Measurements from ENCODE around the gene SSB.
"Not testable (repeated sequence)": the region's sequence is repeated elsewhere in the genome, so short reads cannot be mapped to it uniquely, and the experiment has no call there.

Gene SSB

DNA sequence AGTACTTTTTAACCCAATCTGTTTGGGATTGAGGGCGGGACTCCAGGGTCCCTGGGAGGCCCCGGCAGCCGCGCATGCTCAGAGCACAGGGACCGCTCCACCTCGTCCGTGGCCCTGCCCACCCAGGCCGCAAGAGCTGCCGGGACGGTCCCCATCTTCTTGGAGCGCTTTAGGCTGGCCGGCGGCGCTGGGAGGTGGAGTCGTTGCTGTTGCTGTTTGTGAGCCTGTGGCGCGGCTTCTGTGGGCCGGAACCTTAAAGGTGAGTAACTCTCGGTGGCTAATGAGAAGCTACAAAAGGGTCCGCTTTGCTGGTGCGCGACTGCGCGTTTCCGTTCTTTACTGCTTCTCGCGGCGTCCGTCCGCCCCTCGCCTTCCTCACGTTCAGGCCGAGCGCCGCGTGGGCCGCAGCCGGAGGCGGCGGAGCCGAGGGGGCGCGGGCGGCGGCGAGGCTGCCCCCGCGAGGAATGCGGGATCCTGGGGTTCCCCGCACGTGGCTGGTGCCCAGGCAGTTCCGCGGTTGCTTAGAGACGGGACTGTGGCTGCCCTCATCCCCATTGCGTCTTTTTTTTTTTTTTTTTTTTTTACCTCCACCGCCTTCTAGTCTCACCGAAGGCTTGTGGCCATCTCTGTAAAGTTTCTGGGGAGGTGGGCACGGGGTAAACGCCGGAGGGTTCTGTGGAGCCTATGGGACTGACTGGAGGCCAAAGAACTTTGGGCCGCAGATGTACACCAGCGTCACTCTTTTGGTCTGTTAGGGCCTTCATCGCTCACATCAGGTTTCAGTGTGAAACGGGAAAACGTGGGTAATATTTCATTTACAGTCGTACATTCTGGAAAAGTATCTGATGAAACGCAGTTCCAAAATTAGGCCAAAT, at the start of gene SSB:
Gene SSB (plus strand): TSS at position 154 of the 875 bp plus-strand sequence. CDS start 2,090 bp downstream, outside the sequence.
- DNase-seq (ENCODE audit: low read depth): peak; percentile 67

DNA sequence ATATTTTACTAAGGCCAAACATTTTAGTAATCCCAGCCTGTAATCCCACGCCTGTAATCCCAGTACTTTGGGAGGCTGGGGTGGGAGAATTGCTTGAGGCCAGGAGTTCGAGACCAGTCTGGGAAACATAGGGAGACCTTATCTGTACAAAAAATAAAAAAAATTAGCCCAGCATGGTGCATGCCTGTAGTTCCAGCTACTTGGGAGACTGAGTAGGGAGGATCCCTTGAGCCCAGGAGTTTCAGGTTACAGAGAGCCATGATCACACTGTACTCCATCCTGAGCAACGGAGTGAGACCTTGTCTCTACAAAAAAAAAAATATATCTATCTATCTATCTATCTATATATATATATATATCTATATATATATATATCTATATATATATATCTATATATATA, 45.9 kb upstream of the SSB start:
- no peak for DNase-seq (ENCODE audit: low read depth)

DNA sequence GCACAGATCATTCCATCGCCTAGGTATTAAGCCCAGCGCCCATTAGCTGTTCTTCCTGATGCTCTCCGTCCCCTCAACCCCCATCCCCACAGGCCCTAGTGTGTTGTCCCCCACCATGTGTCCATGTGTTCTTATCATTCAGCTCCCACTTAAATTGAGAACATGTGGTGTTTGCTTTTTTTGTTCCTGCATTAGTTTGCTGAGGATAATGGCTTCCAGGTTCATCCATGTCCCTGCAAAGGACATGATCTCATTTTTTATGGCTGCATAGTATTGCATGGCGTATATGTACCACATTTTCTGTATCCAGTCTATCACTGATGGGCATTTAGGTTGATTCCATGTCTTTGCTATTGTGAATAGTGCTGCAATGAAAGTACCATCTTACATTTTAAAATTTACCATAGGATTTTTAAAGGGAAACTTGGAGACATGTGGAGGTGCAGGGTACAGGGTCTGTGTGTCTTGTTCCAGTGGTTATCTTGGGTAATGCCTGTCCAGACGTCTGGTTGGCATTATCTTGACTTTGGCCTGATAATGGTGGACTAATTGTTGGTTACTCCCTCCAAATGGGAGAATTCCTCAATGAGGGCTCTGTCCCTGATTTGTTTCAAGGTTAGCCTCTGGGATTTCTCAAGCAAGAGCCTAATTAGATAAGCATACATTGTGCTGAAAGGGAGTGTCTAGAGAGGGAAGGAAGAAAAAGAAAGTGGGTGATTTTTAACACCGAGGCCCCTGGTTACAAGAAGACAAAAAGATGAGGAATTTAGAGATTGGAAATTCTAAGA, 43.4 kb upstream of the SSB start:
- DNase-seq (ENCODE audit: low read depth): no peak

DNA sequence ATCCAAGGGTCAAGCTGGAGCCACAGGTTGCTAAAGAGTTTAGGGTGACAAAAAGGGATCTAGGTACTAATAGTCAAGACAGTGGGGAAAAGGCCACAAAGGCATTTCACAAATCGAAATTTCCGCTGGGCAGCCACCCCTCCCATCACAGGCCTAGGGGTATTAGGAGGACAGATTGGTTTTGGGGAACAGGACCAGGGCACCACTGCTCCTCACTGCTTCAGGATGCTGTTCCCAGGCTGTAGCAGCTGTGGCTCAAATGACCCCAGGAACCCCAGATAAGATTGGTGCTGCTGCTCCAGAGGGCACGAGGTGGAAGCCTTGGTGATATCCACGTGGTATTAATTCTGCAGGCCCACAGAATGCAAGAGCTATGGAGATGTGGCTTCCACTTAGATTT, 42.3 kb upstream of the SSB start:
- DNase-seq (ENCODE audit: low read depth): no peak

DNA sequence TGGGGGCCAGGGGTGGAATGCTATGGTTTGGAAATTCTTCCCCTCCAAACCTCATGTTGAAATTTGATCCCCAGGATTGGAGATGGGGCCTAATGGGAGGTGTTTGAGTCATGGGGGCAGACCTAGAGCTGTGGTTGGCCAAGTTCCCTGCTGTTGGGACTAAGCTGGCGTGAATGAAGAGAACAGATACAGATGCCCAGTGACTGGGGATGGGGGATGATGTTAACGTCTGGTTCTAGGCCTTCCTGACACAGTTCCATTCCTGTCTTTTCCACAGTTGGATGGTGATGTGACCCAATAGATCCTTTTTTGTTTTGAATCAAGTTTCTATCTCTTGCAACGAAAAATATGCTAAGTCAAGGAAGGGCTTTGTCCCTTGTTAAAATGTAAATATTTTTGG, 41.3 kb upstream of the SSB start:
- no peak for DNase-seq (ENCODE audit: low read depth)

DNA sequence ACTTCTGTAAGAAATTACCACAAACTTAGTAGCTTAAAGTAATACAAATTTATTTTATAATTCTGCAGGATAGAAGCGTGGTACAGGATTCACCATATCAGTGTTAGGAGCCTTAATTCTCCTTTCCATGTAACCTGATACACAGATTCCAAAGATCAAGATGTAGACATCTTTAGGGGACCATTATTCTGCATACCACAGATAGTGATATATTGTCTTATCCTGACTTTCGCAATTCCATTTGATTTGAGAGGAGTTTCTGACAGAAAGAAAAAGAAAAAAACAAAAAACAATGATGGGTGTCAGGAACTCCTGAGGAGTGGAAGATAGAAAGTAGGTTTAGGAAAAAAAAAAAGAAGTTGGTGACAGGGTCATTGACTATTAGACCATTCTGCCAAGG, 40.9 kb upstream of the SSB start:
- DNase-seq (ENCODE audit: low read depth): no peak

DNA sequence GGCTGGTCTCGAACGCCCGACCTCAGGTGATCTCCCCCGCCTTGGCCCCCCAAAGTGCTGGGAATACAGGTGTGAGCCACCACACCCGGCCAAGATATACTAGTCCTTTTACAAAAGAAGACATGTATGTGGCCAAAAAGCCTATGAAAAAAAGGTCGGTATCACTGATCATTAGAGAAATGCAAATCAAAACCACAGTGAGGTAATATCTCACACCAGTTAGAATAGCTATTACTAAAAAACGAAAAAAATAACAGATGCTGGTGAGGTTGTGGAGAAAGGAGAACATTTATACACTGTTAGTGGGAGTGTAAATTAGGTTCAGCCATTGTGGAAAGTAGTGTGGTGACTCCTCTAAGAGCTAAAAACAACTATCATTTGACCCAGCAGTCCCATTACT, 38.7 kb upstream of the SSB start:
- DNase-seq (ENCODE audit: low read depth): no peak

DNA sequence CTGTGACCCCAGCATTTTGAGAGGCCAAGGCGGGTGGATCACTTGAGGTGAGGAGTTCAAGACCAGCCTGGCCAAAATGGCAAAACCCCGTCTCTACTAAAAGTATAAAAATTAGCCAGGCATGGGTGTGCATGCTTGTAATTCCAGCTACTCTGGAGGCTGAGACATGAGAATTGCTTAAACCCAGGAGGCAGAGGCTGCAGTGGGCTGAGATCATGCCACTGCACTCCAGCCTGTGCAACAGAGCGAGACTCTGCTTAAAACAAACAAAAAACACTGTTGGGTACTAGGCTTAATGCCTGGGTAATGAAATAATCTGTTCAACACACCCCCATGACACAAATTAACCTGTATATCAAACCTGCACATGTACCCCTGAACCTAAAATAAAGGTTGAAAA, 37.9 kb upstream of the SSB start:
- DNase-seq (ENCODE audit: low read depth): not testable (repeated sequence)

DNA sequence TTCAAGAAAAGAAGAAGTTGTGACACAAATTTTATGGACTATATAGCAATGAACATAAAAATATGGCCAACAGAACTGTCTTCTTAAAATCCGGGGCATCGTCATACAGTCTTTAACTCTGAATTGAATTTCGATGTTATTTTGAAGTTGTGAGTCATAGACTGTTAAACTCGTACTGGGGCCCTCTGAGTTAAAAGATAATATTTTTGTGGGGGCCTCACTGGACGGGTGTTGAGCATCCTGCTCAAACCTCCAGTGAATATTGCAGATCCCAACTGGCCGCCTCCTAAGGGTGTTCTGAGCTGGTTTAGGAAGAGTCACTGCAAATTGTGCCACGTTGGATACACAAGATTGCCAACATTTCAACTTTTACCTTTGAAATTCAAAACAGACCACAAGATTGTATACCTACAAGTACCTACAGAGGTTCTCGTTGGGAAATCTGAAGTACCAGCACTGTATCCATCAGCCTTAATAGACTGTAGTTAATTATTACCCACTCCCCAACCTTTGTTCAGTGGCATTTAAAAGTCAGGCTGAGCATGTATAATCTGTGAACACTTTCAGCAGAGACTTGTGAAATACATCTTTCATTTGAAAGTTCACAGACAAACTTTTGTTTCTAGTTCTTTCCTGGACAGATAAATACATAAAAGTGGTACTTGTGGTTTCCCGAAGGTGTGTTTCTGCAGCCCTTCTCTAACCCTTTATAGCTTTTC, 37.3 kb upstream of the SSB start:
- no peak for DNase-seq (ENCODE audit: low read depth)

DNA sequence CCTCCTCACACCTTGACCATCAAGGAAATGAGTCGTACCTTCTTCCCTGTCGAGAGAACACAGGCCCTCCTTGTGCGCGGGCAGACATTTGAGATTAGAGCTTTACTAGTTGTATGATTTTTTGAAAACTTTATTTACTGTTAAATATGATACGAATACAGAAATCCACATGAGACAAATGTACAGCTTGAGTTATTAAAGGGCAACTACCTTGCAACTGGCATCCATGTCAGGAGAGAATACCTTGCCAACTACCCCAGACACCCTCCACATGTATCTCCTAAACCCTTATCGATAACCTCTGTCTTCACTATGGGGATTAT, 36.7 kb upstream of the SSB start:
- no peak for DNase-seq (ENCODE audit: low read depth)

DNA sequence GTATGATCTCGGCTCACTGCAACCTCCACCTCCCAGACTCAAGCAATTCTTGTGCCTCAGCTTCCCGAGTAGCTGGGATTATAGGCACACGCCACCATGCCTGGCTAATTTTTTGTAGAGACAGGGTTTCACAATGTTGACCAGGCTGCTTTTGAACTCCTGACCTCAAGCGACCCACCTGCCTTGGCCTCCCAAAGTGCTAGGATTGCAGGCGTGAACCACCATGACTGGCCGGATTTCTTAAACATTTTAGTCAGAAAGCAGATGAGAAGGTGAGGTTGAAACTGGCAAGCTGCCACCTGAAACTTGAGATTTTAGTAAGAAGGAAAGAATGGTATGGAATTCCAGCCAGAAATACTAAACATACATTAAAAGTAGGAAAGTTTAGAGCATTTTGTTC, 33.1 kb upstream of the SSB start:
- no peak for DNase-seq (ENCODE audit: low read depth)

DNA sequence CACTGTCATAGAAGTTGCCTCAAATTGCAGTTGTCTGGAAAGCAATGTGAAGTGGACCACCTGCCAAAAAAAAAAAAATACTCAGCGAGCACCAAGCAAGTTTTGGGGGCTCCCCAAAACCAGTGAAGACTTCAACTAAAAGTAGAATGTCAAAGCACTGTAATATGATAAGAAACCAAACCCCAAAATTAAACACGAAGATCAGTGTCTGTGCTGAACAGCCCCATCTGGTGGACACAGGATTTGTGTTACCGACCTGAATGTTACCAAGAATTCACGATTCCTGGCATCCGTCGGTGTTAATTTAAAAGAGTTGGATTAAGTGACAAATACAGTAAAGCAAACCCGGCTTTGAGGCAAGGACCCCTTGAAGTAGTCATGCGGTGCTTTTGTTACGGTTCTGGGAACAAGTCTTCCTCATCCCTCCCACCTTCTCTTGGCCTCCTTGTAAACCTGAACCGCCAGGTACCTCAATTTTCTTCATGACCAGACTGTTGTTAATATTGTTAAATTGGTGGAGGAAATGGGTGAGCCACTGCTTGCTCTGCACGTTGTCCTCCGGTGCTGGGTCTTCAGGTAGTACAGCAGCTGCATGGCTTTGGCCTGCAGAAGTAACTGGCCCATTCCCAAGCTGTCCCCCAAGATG, 31.3 kb upstream of the SSB start:
- no peak for DNase-seq (ENCODE audit: low read depth)

DNA sequence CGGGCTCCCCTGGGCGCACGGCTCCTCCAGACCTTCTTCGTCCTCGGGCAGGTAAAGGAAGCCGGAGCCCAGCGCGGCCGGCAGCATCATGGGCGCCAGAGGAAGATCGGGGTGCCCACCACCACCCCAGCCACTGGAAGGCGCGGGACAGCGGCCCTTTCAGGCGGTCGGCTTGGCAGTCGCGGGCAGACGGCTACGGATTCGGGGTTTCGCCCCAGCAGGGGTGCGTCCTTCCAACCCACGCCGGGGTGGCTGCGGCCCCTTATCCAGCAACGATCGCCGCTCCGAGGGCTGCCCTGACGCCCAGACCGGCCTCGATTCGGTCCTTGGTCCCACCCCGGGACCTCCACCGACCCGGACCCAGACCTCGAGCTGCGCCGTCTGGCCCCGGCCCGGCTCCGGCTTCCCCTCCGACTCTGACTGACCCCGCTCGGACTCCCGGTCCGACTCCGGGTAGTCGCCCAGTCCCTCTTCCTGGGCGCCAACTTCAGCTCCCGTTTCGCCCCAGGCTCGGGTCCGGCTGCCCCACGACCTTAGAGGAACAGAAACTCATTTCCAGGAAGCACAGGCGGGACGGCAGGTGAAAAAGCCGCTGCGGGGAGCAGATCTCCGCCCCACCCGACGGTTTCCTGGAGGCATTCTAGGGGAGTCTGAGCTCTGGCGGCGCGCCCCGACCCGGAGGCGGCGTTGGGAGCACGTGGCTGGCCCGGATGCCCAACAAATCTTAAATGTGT, 30.2 kb upstream of the SSB start:
- DNase-seq (ENCODE audit: low read depth): no peak

DNA sequence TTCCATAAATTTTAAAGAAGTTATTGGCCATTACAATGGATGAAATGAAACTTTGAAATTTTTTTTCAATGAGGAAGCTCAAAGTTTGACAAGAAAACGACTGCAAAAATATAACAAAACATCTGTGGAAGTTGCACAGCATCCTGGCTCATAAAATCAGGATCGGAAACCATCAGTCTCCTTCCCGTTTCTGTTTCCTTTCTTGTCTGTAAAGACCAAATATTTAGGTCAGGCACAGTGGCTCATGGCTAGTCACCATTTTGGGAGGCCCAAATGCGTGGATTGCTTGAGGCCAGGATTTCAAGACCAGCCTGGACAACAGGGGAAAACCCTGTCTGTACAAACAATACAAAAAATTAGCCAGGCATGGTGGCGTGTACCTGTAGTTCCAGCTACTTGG, 27.6 kb upstream of the SSB start:
- no peak for DNase-seq (ENCODE audit: low read depth)

DNA sequence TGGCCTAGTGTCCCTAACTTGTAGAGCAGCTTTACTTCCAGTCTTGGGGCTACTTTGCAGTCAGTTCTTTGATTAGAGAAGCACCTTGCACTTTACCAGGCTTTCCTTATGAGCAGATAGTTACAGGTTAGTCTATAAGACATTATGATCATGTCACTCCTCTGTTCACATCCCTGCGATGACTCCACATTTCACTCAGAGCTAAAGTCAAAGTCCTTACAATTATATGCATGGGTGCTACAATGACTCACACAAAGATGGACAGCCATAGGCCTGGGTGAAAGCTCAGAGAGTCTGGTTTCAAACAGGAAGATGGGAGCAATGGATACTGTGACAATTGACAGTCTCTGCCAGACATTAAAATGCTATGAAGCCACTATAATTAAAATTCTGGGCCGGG, 27.1 kb upstream of the SSB start:
- no peak for DNase-seq (ENCODE audit: low read depth)

DNA sequence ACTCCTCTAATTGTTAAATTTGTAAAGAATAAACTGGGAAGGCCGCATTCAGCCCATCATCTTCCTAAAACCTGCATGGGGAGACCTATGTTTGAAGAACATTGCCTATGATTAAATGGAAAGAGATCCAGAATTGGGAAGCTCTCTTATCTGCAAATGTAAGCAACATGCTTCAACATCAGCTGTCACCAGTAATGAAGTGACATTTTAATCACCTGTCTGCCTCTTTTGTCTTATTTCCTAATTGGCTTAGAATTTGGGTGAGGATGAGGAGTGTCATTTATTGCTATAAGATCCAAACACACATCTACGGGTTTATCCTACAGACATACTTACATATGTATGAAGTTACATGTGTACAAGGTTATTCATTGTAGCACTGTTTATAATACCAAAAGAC, 26.0 kb upstream of the SSB start:
- no peak for DNase-seq (ENCODE audit: low read depth)

DNA sequence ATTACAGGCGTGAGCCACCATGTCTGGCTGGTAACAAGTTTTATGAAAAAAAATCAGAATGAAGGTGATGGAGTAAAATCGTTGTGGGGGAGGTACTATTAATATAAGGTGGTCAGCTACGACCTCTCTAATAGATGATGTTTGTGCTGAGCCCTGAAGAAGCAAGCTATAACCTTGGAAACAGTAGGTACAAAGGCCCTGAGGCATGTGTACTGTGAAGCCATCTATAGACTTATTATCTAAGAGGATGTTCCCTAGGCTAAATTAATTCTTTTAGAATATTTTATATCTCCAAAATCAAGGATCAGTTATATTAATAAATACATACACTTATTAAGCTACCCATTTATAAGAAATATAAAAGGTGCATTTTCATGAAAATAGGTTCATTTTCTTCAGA, 23.3 kb upstream of the SSB start:
- no peak for DNase-seq (ENCODE audit: low read depth)

DNA sequence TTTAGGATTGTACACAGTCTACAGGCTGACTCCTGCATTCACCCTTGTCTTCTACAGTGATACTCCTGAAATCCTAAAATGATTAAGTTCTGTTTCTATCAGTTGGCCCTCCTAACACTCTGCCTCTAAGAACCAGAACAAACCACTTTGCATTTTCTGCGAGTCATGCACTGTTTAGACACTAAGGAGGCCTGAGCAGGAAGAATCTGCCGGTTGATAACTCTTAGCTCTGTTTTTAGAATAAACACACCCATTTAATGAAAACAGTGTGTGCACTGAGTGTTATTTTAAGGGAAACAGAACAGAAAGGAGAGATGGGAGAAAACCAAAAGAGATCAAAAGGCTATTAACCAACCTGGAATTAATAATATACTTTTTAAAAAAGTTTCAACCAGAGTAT, 22.9 kb upstream of the SSB start:
- DNase-seq (ENCODE audit: low read depth): no peak

DNA sequence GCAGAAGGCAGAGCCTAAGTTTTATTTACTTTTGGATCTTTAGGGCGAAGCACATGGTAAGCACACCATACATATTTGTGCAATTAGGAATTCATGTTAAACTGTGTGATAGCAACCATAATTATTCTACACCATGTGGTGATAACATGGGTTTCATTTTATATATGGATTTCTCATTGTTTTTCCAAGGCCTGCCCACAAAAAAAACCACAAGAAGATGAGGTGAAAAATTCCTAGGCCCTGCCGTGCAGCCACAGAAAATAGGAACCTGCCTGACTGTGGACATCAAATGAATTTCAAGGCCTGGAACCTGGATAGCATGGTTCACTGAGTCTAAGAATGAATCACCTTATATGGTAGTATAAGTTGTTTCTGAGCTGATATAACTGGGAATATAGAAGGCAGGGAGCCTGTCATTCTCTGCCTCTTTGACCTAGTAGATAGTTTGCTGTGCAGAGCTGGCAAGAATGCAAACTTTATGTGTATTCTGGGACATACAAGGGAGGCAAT, 22.4 kb upstream of the SSB start:
- DNase-seq (ENCODE audit: low read depth): no peak

DNA sequence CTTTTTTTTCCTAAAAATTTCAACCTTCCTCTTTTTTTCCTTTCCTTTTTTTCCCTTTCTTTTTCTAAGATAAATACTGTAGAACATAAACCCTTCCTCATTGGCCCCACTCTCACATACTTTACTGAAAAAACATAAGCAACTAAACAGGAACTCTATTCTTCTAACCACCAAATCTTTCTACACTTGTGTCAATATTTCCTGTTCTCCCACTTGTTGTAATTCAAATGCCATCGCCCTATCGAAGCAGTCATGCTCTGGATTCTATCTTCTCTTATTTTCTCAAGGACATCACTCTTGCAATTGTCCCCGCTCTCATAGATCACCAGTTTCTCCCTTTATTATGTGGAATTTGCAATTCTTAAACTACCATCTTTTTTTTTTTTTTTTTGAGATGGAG, 20.2 kb upstream of the SSB start:
- DNase-seq (ENCODE audit: low read depth): no peak

DNA sequence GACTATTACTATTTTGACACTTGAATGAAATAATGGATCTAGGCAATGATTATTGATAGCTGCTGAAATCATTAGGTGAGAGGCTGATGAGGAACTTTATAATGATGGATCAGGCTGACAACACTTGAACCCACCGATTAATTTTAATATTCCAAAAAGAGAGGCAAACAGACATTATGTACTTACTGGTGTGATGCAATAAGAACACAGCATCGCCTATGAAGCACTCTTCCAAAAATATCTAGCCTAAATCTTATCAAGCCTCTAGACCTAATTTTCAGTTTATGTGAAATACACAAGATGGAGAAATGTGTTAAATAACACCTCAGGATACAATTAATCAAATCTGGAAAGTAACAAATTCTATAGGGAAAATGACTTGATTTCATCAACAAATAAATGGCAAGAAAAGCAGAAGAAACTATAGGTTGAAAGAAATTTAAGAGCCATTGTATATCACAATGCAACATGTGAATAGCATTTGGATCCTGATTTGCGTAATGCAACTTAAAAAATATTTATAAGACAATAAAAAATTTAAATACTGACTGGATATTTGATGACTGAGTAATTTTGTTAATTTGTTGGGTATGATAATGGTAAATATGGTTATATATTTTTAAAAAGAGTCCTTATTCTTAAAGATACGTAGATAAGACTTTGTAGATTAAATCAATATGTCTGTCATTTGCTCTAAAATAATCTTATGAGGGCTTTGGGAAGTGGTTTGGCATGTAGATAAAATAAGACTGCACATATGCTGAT, 17.2 kb upstream of the SSB start:
- no peak for DNase-seq (ENCODE audit: low read depth)

All from non-pigmented ciliary epithelial cell (primary cell).